Measurements from ENCODE around the gene CNTN4. TPM values are rescaled to one million over a fixed set of nuclear protein-coding genes. Genes with fewer than 3 reads are reported as not detected.
"Not testable (repeated sequence)": the region's sequence is repeated elsewhere in the genome, so short reads cannot be mapped to it uniquely, and the experiment has no call there.

Gene CNTN4
- total and polyA plus RNA-seq, 4 donors: 15.8 to 228 (median 41.2) TPM

DNA sequence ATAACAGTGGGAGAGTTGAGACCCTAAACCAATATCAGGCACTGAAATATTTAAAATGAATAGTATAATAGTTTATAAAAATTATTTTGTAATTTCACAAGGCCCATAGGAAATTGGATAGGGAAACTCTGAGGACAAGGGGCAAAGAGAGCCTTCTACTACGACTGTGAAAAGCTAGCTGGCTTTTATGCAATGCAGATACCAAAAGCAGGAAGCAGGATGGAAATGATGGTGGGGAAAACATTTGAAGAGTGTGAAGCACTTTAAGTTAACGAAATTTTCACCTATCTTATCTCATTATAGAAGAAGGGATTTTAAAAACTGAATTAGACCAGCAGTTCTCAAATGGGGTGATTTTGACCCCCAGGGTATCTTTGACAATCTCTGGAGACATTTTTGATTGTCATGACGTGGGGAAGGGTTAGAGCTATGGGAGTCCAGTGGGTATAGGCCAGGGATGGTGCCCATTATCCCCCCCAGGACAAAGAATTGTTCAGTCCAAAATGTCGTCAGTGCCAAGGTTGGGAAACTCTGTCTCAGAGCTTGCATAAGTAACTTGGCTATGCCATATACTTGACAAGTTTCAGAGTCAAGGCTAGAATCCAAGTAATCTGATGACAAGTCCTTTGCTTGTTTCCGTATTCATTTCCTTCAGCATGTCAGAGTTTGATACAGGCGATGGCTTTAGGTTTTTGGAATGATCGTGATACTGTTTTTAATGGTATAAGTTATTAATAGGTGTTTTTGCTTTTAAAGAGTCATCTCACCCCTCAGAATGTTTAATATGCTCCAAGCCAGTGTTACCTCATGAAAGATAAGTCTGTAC, 885.6 kb downstream of the CNTN4 start:
- intact Hi-C loops (cut with DNase I): no loop called here
- DNase-seq (no peak), ATAC-seq (ENCODE audit: low FRiP score) (no peak)
- no peak overlapping the region for H3K4me3 ChIP-seq (ENCODE audit: low read length in 2 of 2)
- no peaks in the 10 kb centered on the region for H3K36me3 ChIP-seq (ENCODE audit: control insufficient read depth in 1 of 2, insufficient read depth in 2 of 2, low read length in 1 of 2)
- no peak overlapping the region for H3K27ac ChIP-seq (ENCODE audit: low read depth in 1 of 2, low read length in 2 of 2)
- no peaks in the 10 kb centered on the region for H3K4me1 ChIP-seq (ENCODE audit: control insufficient read depth in 1 of 2, insufficient read depth in 2 of 2, low read length in 2 of 2)
- H3K9me3 ChIP-seq (ENCODE audit: control insufficient read depth, low read length): no peaks in the 10 kb centered on the region
- no peaks in the 10 kb centered on the region for H3K27me3 ChIP-seq (ENCODE audit: control insufficient read depth in 1 of 2, insufficient read depth in 2 of 2, low read length in 1 of 2)
- 67 to 70% methylated on average over 7 of the region's 7 CpGs for WGBS, 2 donors

DNA sequence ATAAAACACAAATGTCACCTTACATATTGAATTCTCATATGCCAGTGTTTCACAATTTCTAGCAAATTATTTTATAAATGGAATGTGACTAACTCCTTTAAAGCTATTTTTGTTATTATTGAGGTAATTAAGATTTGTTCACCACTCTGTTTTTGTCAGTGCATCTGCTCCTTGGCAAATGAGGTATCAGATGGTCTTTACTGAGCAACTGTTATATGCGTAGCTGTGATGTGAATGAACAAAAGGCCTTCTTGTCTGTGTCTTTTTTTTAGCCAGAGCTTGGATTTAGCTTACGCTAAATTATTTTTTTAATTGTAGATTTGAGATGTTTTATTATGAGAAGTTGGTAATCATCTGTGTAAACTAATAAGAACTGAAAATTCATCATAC, 886.2 kb downstream of the CNTN4 start:
- no peak for ATAC-seq (ENCODE audit: low FRiP score)
- H3K27ac ChIP-seq (ENCODE audit: low read depth in 1 of 2, low read length in 2 of 2): no peak overlapping the region
- WGBS, 2 donors: 95 to 98% methylated on average over 2 of the region's 2 CpGs
- intact Hi-C loops (cut with DNase I): no loop called here
- no peak overlapping the region for H3K4me3 ChIP-seq (ENCODE audit: low read length in 2 of 2)
- no peaks in the 10 kb centered on the region for H3K36me3 ChIP-seq (ENCODE audit: control insufficient read depth in 1 of 2, insufficient read depth in 2 of 2, low read length in 1 of 2)
- H3K4me1 ChIP-seq (ENCODE audit: control insufficient read depth in 1 of 2, insufficient read depth in 2 of 2, low read length in 2 of 2): no peaks in the 10 kb centered on the region
- H3K27me3 ChIP-seq (ENCODE audit: control insufficient read depth in 1 of 2, insufficient read depth in 2 of 2, low read length in 1 of 2): no peaks in the 10 kb centered on the region
- DNase-seq: no peak
- no peaks in the 10 kb centered on the region for H3K9me3 ChIP-seq (ENCODE audit: control insufficient read depth, low read length)

DNA sequence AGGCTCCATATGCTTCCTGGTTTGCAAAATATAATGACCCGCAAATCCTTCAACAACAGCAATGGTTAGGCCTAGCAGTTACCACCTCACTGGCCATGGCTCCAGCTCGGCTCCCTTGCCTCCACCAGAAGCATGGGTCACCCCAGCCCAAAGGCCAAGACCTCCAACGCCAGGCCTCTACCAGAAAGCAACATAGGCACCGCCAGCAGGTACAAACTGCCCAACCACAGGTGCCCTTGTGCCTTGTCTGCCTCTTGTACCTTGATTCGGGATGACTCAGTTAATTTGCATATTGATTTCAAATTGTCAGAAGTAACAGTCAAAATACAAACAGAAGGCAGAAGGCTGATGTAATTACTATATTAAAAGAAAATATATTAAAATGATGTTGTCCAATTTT, 886.8 kb downstream of the CNTN4 start:
- intact Hi-C loops (cut with DNase I): no loop called here
- DNase-seq (no peak), ATAC-seq (ENCODE audit: low FRiP score) (no peak)
- no peaks in the 10 kb centered on the region for H3K9me3 ChIP-seq (ENCODE audit: control insufficient read depth, low read length)
- no peaks in the 10 kb centered on the region for H3K4me1 ChIP-seq (ENCODE audit: control insufficient read depth in 1 of 2, insufficient read depth in 2 of 2, low read length in 2 of 2)
- H3K36me3 ChIP-seq (ENCODE audit: control insufficient read depth in 1 of 2, insufficient read depth in 2 of 2, low read length in 1 of 2): no peaks in the 10 kb centered on the region
- no peaks in the 10 kb centered on the region for H3K27me3 ChIP-seq (ENCODE audit: control insufficient read depth in 1 of 2, insufficient read depth in 2 of 2, low read length in 1 of 2)
- WGBS, 2 donors: 93 to 94% methylated on average over 5 of the region's 5 CpGs
- H3K4me3 ChIP-seq (ENCODE audit: low read length in 2 of 2): no peak overlapping the region
- H3K27ac ChIP-seq (ENCODE audit: low read depth in 1 of 2, low read length in 2 of 2): no peak overlapping the region

DNA sequence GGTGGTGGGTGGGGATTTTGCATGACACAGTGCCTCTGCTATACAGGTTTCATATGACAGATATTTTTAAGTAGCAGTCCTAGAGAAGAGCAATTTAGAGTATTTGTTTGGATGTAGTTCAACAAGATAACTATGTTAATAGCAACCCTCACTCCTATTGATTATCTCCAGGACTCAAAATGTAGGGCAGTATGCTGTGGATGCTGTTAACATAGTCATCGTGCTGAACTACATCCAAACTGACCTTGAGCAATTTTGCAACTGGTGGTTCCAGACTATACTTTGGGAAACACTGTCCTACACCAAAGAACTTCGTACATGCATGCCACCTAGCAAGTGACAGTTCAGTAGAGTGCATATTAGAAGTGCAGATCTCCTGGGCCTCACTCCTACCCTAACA, 893.9 kb downstream of the CNTN4 start:
- 82 to 84% methylated on average over 2 of the region's 2 CpGs for WGBS, 2 donors
- H3K9me3 ChIP-seq (ENCODE audit: control insufficient read depth, low read length): no peaks in the 10 kb centered on the region
- no peaks in the 10 kb centered on the region for H3K36me3 ChIP-seq (ENCODE audit: control insufficient read depth in 1 of 2, insufficient read depth in 2 of 2, low read length in 1 of 2)
- intact Hi-C loops (cut with DNase I): no loop called here
- H3K4me1 ChIP-seq (ENCODE audit: control insufficient read depth in 1 of 2, insufficient read depth in 2 of 2, low read length in 2 of 2): no peaks in the 10 kb centered on the region
- no peak overlapping the region for H3K27ac ChIP-seq (ENCODE audit: low read depth in 1 of 2, low read length in 2 of 2)
- H3K4me3 ChIP-seq (ENCODE audit: low read length in 2 of 2): no peak overlapping the region
- no peaks in the 10 kb centered on the region for H3K27me3 ChIP-seq (ENCODE audit: control insufficient read depth in 1 of 2, insufficient read depth in 2 of 2, low read length in 1 of 2)
- no peak for ATAC-seq (ENCODE audit: low FRiP score)
- DNase-seq: no peak

DNA sequence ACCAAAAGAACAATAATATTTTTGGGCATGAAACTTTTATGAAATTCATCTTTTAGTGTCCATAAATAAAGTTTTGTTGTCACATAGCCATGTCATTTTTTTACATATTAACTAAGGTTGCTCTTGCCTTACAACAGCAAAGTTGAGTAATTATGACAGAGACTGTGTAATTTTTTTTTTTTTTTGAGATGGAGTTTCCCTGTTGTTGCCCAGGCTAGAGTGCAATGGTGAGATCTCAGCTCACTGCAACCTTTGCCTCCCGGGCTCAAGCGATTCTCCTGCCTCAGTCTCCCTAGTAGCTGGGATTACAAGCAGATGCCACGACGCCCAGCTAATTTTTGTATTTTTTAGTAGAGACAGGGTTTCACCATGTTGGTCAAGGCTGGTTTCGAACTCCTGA, 894.5 kb downstream of the CNTN4 start:
- DNase-seq; H3K27ac ChIP-seq (ENCODE audit: low read depth in 1 of 2, low read length in 2 of 2); ATAC-seq (ENCODE audit: low FRiP score); H3K36me3 ChIP-seq (ENCODE audit: control insufficient read depth in 1 of 2, insufficient read depth in 2 of 2, low read length in 1 of 2); H3K27me3 ChIP-seq (ENCODE audit: control insufficient read depth in 1 of 2, insufficient read depth in 2 of 2, low read length in 1 of 2); H3K4me3 ChIP-seq (ENCODE audit: low read length in 2 of 2); H3K9me3 ChIP-seq (ENCODE audit: control insufficient read depth, low read length); intact Hi-C loops (cut with DNase I); H3K4me1 ChIP-seq (ENCODE audit: control insufficient read depth in 1 of 2, insufficient read depth in 2 of 2, low read length in 2 of 2): not testable (repeated sequence)
- WGBS, 2 donors: 97% methylated on average over 5 of the region's 5 CpGs

DNA sequence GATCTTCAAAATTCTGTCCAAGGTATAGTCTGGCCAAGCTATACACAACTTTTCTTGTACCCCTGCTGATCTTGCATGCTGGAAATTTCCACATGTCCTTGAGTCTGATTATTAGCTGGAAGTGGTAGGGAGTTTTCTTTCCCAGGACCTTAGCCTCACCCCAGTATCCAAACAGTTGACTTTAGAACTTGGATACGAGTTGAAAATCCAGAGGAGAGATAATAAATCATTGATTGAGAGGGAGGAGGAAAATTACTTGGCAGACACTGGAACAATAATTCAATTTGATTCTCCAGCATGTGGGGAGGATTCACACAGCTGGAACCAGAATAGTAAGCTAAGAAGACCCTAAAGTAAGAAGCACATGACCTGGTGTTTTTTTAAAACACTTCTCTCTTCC, 895.1 kb downstream of the CNTN4 start:
- DNase-seq: no peak
- WGBS, 2 donors: 5 to 15% methylated on average over 1 of the region's 1 CpG
- intact Hi-C loops (cut with DNase I): no loop called here

DNA sequence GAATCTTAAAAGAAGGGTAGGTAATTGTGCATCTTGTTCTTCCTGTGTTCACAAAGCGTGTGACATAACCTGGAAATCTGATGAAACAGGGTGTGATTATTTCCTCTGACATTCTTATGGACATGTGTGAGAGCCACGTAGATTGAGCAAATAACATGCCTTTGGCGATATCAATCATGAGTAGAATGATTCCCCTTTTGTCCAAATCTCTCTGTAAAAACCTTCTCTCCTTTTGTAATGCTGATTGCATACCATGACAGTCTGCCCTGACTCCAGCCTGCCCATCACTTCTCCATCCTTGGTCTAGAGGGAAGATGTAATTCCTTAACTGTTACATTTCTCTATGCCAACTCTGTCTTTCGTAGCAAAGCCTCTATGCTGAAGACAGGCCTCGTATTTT, 896.5 kb downstream of the CNTN4 start:
- H3K4me3 ChIP-seq (ENCODE audit: low read length in 2 of 2): no peak overlapping the region
- 91 to 95% methylated on average over 5 of the region's 5 CpGs for WGBS, 2 donors
- no peaks in the 10 kb centered on the region for H3K4me1 ChIP-seq (ENCODE audit: control insufficient read depth in 1 of 2, insufficient read depth in 2 of 2, low read length in 2 of 2)
- no peaks in the 10 kb centered on the region for H3K9me3 ChIP-seq (ENCODE audit: control insufficient read depth, low read length)
- DNase-seq (no peak), ATAC-seq (ENCODE audit: low FRiP score) (no peak)
- intact Hi-C loops (cut with DNase I): no loop called here
- H3K27me3 ChIP-seq (ENCODE audit: control insufficient read depth in 1 of 2, insufficient read depth in 2 of 2, low read length in 1 of 2): no peaks in the 10 kb centered on the region
- H3K36me3 ChIP-seq (ENCODE audit: control insufficient read depth in 1 of 2, insufficient read depth in 2 of 2, low read length in 1 of 2): no peaks in the 10 kb centered on the region
- H3K27ac ChIP-seq (ENCODE audit: low read depth in 1 of 2, low read length in 2 of 2): no peak overlapping the region

More for the DNA sequence above, 895.1 kb downstream of the CNTN4 start:
- H3K4me3 ChIP-seq (ENCODE audit: low read length in 2 of 2): no peak overlapping the region
- H3K9me3 ChIP-seq (ENCODE audit: control insufficient read depth, low read length): no peaks in the 10 kb centered on the region
- no peak for ATAC-seq (ENCODE audit: low FRiP score)
- H3K36me3 ChIP-seq (ENCODE audit: control insufficient read depth in 1 of 2, insufficient read depth in 2 of 2, low read length in 1 of 2): no peaks in the 10 kb centered on the region
- H3K4me1 ChIP-seq (ENCODE audit: control insufficient read depth in 1 of 2, insufficient read depth in 2 of 2, low read length in 2 of 2): no peaks in the 10 kb centered on the region
- H3K27ac ChIP-seq (ENCODE audit: low read depth in 1 of 2, low read length in 2 of 2): no peak overlapping the region
- no peaks in the 10 kb centered on the region for H3K27me3 ChIP-seq (ENCODE audit: control insufficient read depth in 1 of 2, insufficient read depth in 2 of 2, low read length in 1 of 2)

DNA sequence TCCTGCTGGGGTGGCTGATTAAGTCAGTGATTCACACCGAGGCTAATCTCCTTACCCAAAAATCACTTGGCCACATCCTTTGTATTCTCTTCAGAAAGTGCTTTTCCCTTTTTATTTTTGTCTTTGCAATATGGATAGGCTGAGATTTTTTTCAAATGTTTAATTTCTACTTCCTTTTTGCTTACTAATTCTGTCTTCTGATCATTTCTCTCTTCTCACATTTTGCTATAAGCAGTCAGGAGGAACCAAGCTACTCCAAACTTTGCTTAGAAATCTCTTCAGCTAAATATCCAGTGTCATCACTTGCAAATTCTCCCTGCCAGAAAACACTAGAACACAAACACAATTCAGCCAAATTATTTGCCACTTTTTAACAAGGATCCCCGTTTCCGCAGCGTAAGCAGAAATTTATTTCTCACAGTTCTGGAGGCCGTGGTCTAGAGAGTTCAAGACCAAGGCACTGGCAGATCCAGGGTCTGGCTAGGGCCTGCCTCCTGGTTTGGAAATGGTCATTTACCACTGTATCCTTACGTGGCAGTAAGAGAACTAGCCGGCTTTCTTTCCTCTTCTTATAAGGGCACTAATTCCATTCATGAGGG, 906.6 kb downstream of the CNTN4 start:
- Histone ChIP-seq H3K9me3 (ENCODE audit: control insufficient read depth, low read length) (no peaks in the 10 kb centered on the region), H3K4me3 (ENCODE audit: low read length in 2 of 2) (no peak overlapping the region), H3K36me3 (ENCODE audit: control insufficient read depth in 1 of 2, insufficient read depth in 2 of 2, low read length in 1 of 2) (no peaks in the 10 kb centered on the region), H3K4me1 (ENCODE audit: control insufficient read depth in 1 of 2, insufficient read depth in 2 of 2, low read length in 2 of 2) (no peaks in the 10 kb centered on the region), H3K27me3 (ENCODE audit: control insufficient read depth in 1 of 2, insufficient read depth in 2 of 2, low read length in 1 of 2) (no peaks in the 10 kb centered on the region), H3K27ac (ENCODE audit: low read depth in 1 of 2, low read length in 2 of 2) (no peak overlapping the region)
- no peak for DNase-seq
- 83 to 86% methylated on average over 7 of the region's 7 CpGs for WGBS, 2 donors
- ATAC-seq (ENCODE audit: low FRiP score): no peak
- intact Hi-C loops (cut with DNase I): no loop called here

Data from aorta (tissue), 5 donors.